Measurements from ENCODE around the gene MYO7A. TPM values are rescaled to one million over a fixed set of nuclear protein-coding genes. Genes with fewer than 3 reads are reported as not detected.

MYO7A gene
- total RNA-seq, 1 donor from 2014 or later = 4.6 TPM

Other genes starting within 250 kb of the MYO7A start
- gene B3GNT6, start 93.8 kb upstream of the MYO7A start, total RNA-seq = not detected in 2 replicates
- gene CAPN5, start 61.3 kb upstream of the MYO7A start, total RNA-seq = 1.8 and 3.3 TPM in 2 replicates
- not detected in 2 replicates for gene OMP, start 25.4 kb upstream of the MYO7A start, total RNA-seq
- gene GDPD4, start 173.4 kb downstream of the MYO7A start, total RNA-seq = not detected in 2 replicates